GM23338 (cell line): ENCODE data around the gene ALCAM. TPM values are rescaled to one million over a fixed set of nuclear protein-coding genes. Genes with fewer than 3 reads are reported as not detected.
"Not testable (repeated sequence)": the region's sequence is repeated elsewhere in the genome, so short reads cannot be mapped to it uniquely, and the experiment has no call there.

Experiments
- ATAC-seq: fragments of 200-7000 bp; cut with Tn5 transposase; 3 replicates; pipeline ENCODE4 v1.9.1; 2020
- DNase-seq: peaks from one replicate; pipeline ENCODE4 v3.0.0-alpha.2; 2015; ENCODE audit warnings: low spot score
- H2AFZ ChIP-seq: fragments of 200-600 bp; sonication (generic); 2 replicates; pipeline ENCODE4 v1.8.0; 2016; ENCODE audit warnings: antibody characterized with exemption, mild to moderate bottlenecking, moderate library complexity
- H3F3A ChIP-seq: fragments of 200-600 bp; sonication (generic); replicated peaks from 2 replicates; pipeline ENCODE4 v1.8.0; 2017; ENCODE audit warnings: antibody characterized with exemption, mixed run types, low read depth
- H3K27ac ChIP-seq: fragments of 200-600 bp; sonication (generic); 2 replicates; pipeline ENCODE4 v1.6.1; 2016; ENCODE audit warnings: low read depth
- H3K27me3 ChIP-seq: fragments of 200-600 bp; sonication (generic); 2 replicates; pipeline ENCODE4 v1.8.0; 2016; ENCODE audit warnings: mild to moderate bottlenecking, mixed run types, moderate library complexity; ENCODE audit not compliant: insufficient read depth
- H3K36me3 ChIP-seq: fragments of 200-600 bp; sonication (generic); 2 replicates; pipeline ENCODE4 v1.8.0; 2016; ENCODE audit warnings: mild to moderate bottlenecking; ENCODE audit not compliant: insufficient read depth
- H3K4me1 ChIP-seq: fragments of 200-600 bp; sonication (generic); 2 replicates; pipeline ENCODE4 v1.8.0; 2016; ENCODE audit warnings: mild to moderate bottlenecking, moderate library complexity; ENCODE audit not compliant: insufficient read depth
- H3K4me2 ChIP-seq: fragments of 200-600 bp; sonication (generic); 2 replicates; pipeline ENCODE4 v1.7.1; 2017; ENCODE audit warnings: mixed run types
- H3K4me3 ChIP-seq: fragments of 200-600 bp; sonication (generic); 2 replicates; pipeline ENCODE4 v1.6.1; 2016; ENCODE audit warnings: mixed run types
- H3K79me2 ChIP-seq: fragments of 200-600 bp; sonication (generic); replicated peaks from 2 replicates; pipeline ENCODE4 v1.8.0; 2017; ENCODE audit warnings: mild to moderate bottlenecking; ENCODE audit not compliant: insufficient read depth
- H3K9me2 ChIP-seq: fragments of 200-600 bp; sonication (generic); 2 replicates; pipeline ENCODE4 v1.8.0; 2017; ENCODE audit not compliant: insufficient read depth
- H4K20me1 ChIP-seq: fragments of 200-600 bp; sonication (generic); replicated peaks from 2 replicates; pipeline ENCODE4 v1.8.0; 2017; ENCODE audit warnings: mild to moderate bottlenecking; ENCODE audit not compliant: insufficient read depth
- H3K27ac Mint-ChIP-seq: 2 replicates; pipeline ENCODE4 v1.8.0; 2020; ENCODE audit warnings: inconsistent platforms, mild to moderate bottlenecking, moderate library complexity, mixed read lengths
- H3K27me3 Mint-ChIP-seq: 3 replicates; pipeline ENCODE4 v1.8.0; 2022; ENCODE audit warnings: low read depth, mild to moderate bottlenecking, moderate library complexity, mixed read lengths, inconsistent platforms; ENCODE audit not compliant: insufficient read depth, poor library complexity
- H3K36me3 Mint-ChIP-seq: 3 replicates; pipeline ENCODE4 v1.8.0; 2021; ENCODE audit warnings: low read depth, mild to moderate bottlenecking, inconsistent platforms, moderate library complexity, mixed read lengths
- H3K4me1 Mint-ChIP-seq: 3 replicates; pipeline ENCODE4 v1.8.0; 2020; ENCODE audit warnings: mild to moderate bottlenecking, inconsistent platforms, mixed read lengths
- H3K4me3 Mint-ChIP-seq: 3 replicates; pipeline ENCODE4 v1.8.0; 2021; ENCODE audit warnings: moderate library complexity, mild to moderate bottlenecking, inconsistent platforms, mixed read lengths
- H3K9me3 Mint-ChIP-seq: 3 replicates; pipeline ENCODE4 v1.8.0; 2020; ENCODE audit warnings: moderate library complexity, mild to moderate bottlenecking, inconsistent platforms, mixed read lengths
- CTCF ChIP-seq, 2 experiments: fragments of 200-600 bp in 1 of 2; sonication (generic) in 1 of 2; conservative IDR thresholded peaks; 2 replicates each; pipeline versions ENCODE4 v1.5.1 to v1.6.1; 2016 to 2017; ENCODE audit warnings: antibody characterized with exemption in 2 of 2, low read depth in 2 of 2, mild to moderate bottlenecking in 2 of 2, moderate library complexity in 1 of 2
- JUNB ChIP-seq: IDR thresholded peaks from one replicate; pipeline ENCODE4 v1.6.1; 2016; ENCODE audit warnings: antibody characterized with exemption; ENCODE audit not compliant: unreplicated experiment
- NANOG ChIP-seq: IDR thresholded peaks from 2 replicates; pipeline ENCODE4 v1.6.1; 2016; ENCODE audit warnings: antibody characterized with exemption, borderline replicate concordance
- POLR2AphosphoS5 ChIP-seq: IDR thresholded peaks from 2 replicates; pipeline ENCODE4 v1.6.1; 2016; ENCODE audit warnings: antibody characterized with exemption, low read depth
- REST ChIP-seq: IDR thresholded peaks from one replicate; pipeline ENCODE4 v1.6.1; 2018; ENCODE audit warnings: antibody characterized with exemption; ENCODE audit not compliant: unreplicated experiment
- STAT1 ChIP-seq: IDR thresholded peaks from one replicate; pipeline ENCODE4 v1.6.1; 2016; ENCODE audit warnings: antibody characterized with exemption; ENCODE audit not compliant: unreplicated experiment
- ZNF114 ChIP-seq: fragments of 250-450 bp; sonication (Bioruptor Pico); IDR thresholded peaks from 2 replicates; pipeline ENCODE4 v1.5.0; 2020; ENCODE audit warnings: mild to moderate bottlenecking, moderate library complexity
- ZNF331 ChIP-seq: fragments of 250-450 bp; sonication (Bioruptor Pico); IDR thresholded peaks from 2 replicates; pipeline ENCODE4 v1.5.0; 2020; ENCODE audit warnings: low read depth, mild to moderate bottlenecking, moderate library complexity
- polyA plus RNA-seq: library from polyadenylated mRNA; unstranded; fragments of >200 nt; fragmentation: Nextera tagmentation; extraction: Ambion mirVana; gene quantifications from 2 replicates; pipeline ENCODE4 v1.2.1, GENCODE V29; 2016
- total RNA-seq: library from RNA; depleted of rRNA; stranded (reverse); fragments of >200 nt; shearing (Covaris generic); gene quantifications from 2 replicates; pipeline ENCODE4 v1.2.3, GENCODE V29; 2014
- TF ChIP-seq, protein P1 (sequence below): IDR thresholded peaks from 2 replicates; pipeline ENCODE4 v1.6.1; 2016; ENCODE audit warnings: antibody characterized with exemption

Gene ALCAM
- total and polyA plus RNA-seq, 2 experiments from 2014 or later = 11.3 to 36.0 TPM

GRCh38 chr3:105601756-105602155 is 235.0 kb downstream of the ALCAM start:
- H3K4me3 Mint-ChIP-seq, H3K27me3 ChIP-seq: not testable (repeated sequence)

GRCh38 chr3:105602286-105602685 is 235.6 kb downstream of the ALCAM start:
- DNase-seq, H3K4me1 Mint-ChIP-seq, H3K4me3 ChIP-seq, H3K27ac Mint-ChIP-seq, H3F3A ChIP-seq, H3K36me3 ChIP-seq, H3K9me2 ChIP-seq, H3K27me3 ChIP-seq, H3K27me3 Mint-ChIP-seq, H4K20me1 ChIP-seq, H3K4me3 Mint-ChIP-seq, H3K27ac ChIP-seq, H3K4me2 ChIP-seq, ATAC-seq, H3K9me3 Mint-ChIP-seq, H3K36me3 Mint-ChIP-seq, H2AFZ ChIP-seq, H3K79me2 ChIP-seq, H3K4me1 ChIP-seq: not testable (repeated sequence)

More at GRCh38 chr3:105601756-105602155, 235.0 kb downstream of the ALCAM start:
- H3K36me3 Mint-ChIP-seq, H3K27ac ChIP-seq, H3K4me2 ChIP-seq, H3K79me2 ChIP-seq, DNase-seq, H3K36me3 ChIP-seq, H3K4me3 ChIP-seq, H2AFZ ChIP-seq, H4K20me1 ChIP-seq, ATAC-seq, H3F3A ChIP-seq, H3K4me1 ChIP-seq, H3K27ac Mint-ChIP-seq, H3K4me1 Mint-ChIP-seq, H3K9me2 ChIP-seq, H3K27me3 Mint-ChIP-seq, H3K9me3 Mint-ChIP-seq: not testable (repeated sequence)

DNA sequence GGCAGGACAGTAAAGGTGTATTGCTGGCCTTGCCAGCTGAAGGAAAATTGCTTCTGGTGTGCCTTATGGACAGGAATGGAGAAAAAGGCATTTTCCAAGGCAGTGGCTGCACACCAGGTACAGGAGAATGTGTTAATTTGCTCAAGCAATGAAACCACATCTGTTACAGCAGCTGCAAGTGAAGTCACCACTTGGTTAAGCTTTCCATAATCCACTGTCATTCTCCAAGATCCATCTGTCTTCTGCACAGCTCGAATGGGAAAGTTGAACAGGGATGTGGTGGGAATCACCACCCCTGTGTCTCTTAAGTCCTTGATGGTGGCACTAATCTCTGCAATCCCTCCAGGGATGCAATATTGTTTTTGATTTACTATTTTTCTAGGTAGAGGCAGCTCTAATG is 236.8 kb downstream of the ALCAM start:
- not testable (repeated sequence) for ATAC-seq, H3K4me3 Mint-ChIP-seq, DNase-seq, H3K79me2 ChIP-seq, H4K20me1 ChIP-seq, H3K9me2 ChIP-seq, H3K4me1 ChIP-seq, H3K4me3 ChIP-seq, H3K36me3 ChIP-seq, H3K27me3 Mint-ChIP-seq, H3K27ac ChIP-seq, H3K36me3 Mint-ChIP-seq, H2AFZ ChIP-seq, H3K27ac Mint-ChIP-seq, H3K4me1 Mint-ChIP-seq, H3F3A ChIP-seq, H3K4me2 ChIP-seq, H3K9me3 Mint-ChIP-seq, H3K27me3 ChIP-seq

DNA sequence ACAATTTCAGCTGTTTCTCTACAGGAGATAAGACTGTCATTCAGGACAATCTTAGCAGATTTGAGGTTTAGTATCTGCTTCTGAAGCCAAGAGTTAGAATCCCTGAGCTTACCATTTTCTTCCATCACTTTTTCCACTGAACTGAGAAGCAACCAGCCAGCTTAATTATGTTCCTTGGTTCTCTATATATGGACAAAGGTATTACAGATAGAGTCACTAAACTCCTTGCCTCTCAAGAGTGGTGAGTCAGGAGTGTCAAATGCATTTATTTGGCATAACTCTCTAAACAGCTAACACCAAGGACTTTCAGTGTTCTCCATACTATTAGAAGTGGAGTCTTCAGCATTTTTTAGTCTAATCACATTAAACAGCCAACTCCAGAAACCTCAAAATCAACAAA is 239.3 kb downstream of the ALCAM start:
- Histone ChIP-seq H3K27ac (no peak overlapping the region), H4K20me1 (no peaks in the 10 kb centered on the region), H3K4me3 (no peak overlapping the region), H3F3A (no peaks in the 10 kb centered on the region), H3K36me3 (no peaks in the 10 kb centered on the region), H2AFZ (no peak overlapping the region), H3K27me3 (no peaks in the 10 kb centered on the region), H3K4me2 (no peak overlapping the region), H3K79me2 (no peaks in the 10 kb centered on the region), H3K9me2 (no peaks in the 10 kb centered on the region), H3K4me1 (0 out of 2 replicates have a peak, but pooled peaks cover 3% of the 10 kb centered on the region)
- H3K36me3 Mint-ChIP-seq = no peaks in the 10 kb centered on the region
- no peaks in the 10 kb centered on the region for H3K27me3 Mint-ChIP-seq
- ATAC-seq = no peak
- no peak overlapping the region for H3K27ac Mint-ChIP-seq
- H3K9me3 Mint-ChIP-seq = peaks cover 6% of the 10 kb centered on the region
- no peak overlapping the region for H3K4me3 Mint-ChIP-seq
- TF ChIP-seq REST = no peak
- TF ChIP-seq STAT1 = no peak
- TF ChIP-seq ZNF331 = no peak
- TF ChIP-seq NANOG = no peak
- TF ChIP-seq, protein P1, sequence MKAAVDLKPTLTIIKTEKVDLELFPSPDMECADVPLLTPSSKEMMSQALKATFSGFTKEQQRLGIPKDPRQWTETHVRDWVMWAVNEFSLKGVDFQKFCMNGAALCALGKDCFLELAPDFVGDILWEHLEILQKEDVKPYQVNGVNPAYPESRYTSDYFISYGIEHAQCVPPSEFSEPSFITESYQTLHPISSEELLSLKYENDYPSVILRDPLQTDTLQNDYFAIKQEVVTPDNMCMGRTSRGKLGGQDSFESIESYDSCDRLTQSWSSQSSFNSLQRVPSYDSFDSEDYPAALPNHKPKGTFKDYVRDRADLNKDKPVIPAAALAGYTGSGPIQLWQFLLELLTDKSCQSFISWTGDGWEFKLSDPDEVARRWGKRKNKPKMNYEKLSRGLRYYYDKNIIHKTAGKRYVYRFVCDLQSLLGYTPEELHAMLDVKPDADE = no peak
- TF ChIP-seq CTCF (conservative IDR thresholded peaks at IDR 0.05; ENCODE audit: low read depth in 2 of 2) = no peak
- TF ChIP-seq ZNF114 = no peak
- TF ChIP-seq POLR2AphosphoS5 = no peak
- no peak for TF ChIP-seq JUNB
- DNase-seq = no peak
- no peaks in the 10 kb centered on the region for H3K4me1 Mint-ChIP-seq
